HUES64 (cell line): Measurements from ENCODE around the gene CDKN3.
"Not testable (repeated sequence)": the region's sequence is repeated elsewhere in the genome, so short reads cannot be mapped to it uniquely, and the experiment has no call there.

ENCODE experiments used
- H3K27ac ChIP-seq: 2 replicates; pipeline ENCODE4 v1.7.0; 2013; ENCODE audit warnings: low read depth, low read length, inconsistent platforms
- H3K27me3 ChIP-seq: 2 replicates; pipeline ENCODE4 v1.6.1; 2013; ENCODE audit warnings: mild to moderate bottlenecking, low read length; ENCODE audit not compliant: insufficient read depth
- H3K36me3 ChIP-seq: 2 replicates; pipeline ENCODE4 v1.6.1; 2013; ENCODE audit warnings: mild to moderate bottlenecking, low read length; ENCODE audit not compliant: insufficient read depth
- H3K4me1 ChIP-seq: 2 replicates; pipeline ENCODE4 v1.6.1; 2013; ENCODE audit warnings: mild to moderate bottlenecking, low read length, moderate library complexity; ENCODE audit not compliant: insufficient read depth
- H3K4me3 ChIP-seq: 2 replicates; pipeline ENCODE4 v1.5.1; 2013; ENCODE audit warnings: mild to moderate bottlenecking, low read length, moderate library complexity
- H3K9ac ChIP-seq: 2 replicates; pipeline ENCODE4 v1.6.1; 2013; ENCODE audit warnings: mild to moderate bottlenecking, low read depth, low read length
- H3K9me3 ChIP-seq: 2 replicates; pipeline ENCODE4 v1.6.1; 2013; ENCODE audit warnings: low read depth, low read length; ENCODE audit not compliant: insufficient read depth
- WGBS: fragments of 150-250, 120-280 bp; methylation state at CpG from one replicate; pipeline ENCODE4 v1.1.7; 2013; ENCODE audit warnings: missing lambda C conversion rate; 5-methylcytosine and 5-hydroxymethylcytosine counted together

Gene CDKN3

DNA sequence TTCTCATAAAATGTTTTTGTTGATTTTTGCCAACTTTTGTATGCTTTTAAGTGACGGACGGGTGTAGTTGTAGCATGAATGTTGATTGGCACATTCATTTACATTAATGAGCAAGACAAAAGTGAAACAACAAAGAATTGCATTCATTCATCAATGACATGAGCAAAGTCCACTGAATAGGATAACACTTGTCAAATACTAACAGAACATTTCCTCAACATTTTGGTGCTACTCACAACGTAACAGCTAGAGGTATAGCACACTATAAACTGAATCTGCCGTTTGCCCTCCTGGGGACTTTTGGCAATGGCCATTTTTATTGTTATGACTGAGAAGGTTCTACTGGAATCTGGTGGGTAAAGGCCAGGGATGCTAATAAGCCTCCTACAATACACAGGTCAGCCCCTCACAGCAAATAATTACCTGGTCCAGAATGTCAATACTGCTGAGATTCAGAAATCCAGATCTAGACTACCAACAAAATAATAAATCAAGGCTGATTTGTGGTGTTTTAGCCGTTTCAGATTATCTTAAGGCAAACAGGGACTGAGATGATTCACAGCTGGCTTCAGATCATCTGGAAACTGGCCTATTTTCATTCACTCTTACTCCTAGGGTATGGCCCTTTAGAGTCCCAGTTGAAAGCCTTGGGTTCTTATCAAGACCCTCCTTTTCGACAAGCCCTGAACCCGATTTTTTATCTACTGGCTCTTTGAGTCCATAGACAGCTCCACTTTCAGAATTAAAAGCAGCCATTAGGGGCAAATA is 22.5 kb upstream of the CDKN3 start:
- WGBS: 69% methylated on average over 6 of the region's 7 CpGs
- Histone ChIP-seq H3K4me1 (peaks cover 22% of the 10 kb centered on the region), H3K4me3 (no peak overlapping the region), H3K36me3 (no peaks in the 10 kb centered on the region), H3K27ac (no peak overlapping the region), H3K9me3 (no peaks in the 10 kb centered on the region), H3K27me3 (no peaks in the 10 kb centered on the region), H3K9ac (no peak overlapping the region)

DNA sequence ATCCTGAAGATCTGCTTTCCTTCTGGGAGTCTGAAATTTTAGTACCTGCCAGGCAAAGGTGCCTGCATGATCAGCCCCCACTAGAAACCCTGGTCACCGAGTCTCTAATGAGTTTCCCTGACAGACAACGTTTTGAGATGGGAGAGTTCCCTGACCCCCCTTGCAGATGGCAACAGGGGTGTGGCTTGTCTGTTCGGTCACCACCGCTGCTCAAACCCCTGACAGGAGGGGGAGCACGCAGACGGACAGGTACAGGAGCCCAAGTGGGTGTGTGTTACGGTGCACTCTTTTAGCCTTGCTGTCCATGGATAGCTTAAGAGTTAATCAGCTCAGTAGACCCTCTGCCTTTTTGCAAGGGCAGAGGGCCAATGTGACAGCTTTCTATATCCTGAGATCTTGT is 19.3 kb upstream of the CDKN3 start:
- Histone ChIP-seq H3K27me3 (no peaks in the 10 kb centered on the region), H3K36me3 (no peaks in the 10 kb centered on the region), H3K9ac (no peak overlapping the region), H3K4me3 (no peak overlapping the region), H3K9me3 (no peaks in the 10 kb centered on the region), H3K4me1 (peaks cover 17% of the 10 kb centered on the region), H3K27ac (no peak overlapping the region)
- 53% methylated on average over 7 of the region's 7 CpGs for WGBS

DNA sequence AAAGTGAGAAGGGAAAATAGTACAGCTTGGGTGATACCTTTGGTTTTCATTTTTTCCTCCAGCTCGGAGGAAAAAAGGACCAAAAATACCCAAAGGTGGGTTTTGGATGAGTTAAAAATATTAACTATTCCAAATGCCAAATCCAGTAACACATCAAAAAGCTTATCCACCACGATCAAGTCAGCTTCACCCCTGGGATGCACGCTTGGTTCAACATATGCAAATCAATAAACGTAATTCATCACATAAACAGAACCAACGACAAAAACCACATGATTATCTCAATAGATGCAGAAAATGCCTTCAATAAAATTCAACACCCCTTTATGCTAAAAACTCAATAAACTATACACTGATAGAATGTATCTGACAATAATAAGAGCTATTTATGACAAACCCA is 17.9 kb upstream of the CDKN3 start:
- H3K4me1 ChIP-seq: peaks cover 17% of the 10 kb centered on the region
- H3K9me3 ChIP-seq: not testable (repeated sequence)

DNA sequence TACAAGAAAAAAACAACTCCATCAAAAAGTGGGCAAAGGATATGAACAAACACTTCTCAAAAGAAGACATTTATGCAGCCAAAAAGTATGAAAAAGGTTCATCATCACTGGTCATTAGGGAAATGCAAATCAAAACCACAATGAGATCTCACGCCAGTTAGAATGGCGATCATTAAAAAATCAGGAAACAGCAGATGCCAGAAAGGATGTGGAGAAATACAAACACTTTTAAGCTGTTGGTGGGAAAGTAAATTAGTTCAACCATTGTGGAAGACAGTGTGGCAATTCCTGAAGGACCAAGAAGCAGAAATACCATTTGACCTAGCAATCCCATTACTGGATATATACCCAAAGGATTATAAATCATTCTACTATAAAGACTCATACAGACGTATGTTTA is 16.2 kb upstream of the CDKN3 start:
- H3K4me3 ChIP-seq, H3K36me3 ChIP-seq, H3K27ac ChIP-seq, H3K9me3 ChIP-seq, H3K9ac ChIP-seq, H3K27me3 ChIP-seq: not testable (repeated sequence)
- peaks cover 11% of the 10 kb centered on the region; the same call in 1 of the 2 replicates for H3K4me1 ChIP-seq
- 98% methylated on average over 3 of the region's 3 CpGs for WGBS

More for the DNA sequence above, 17.9 kb upstream of the CDKN3 start:
- not testable (repeated sequence) for H3K27me3 ChIP-seq, H3K9ac ChIP-seq, H3K36me3 ChIP-seq, H3K27ac ChIP-seq, H3K4me3 ChIP-seq
- 95% methylated on average over 5 of the region's 5 CpGs for WGBS

DNA sequence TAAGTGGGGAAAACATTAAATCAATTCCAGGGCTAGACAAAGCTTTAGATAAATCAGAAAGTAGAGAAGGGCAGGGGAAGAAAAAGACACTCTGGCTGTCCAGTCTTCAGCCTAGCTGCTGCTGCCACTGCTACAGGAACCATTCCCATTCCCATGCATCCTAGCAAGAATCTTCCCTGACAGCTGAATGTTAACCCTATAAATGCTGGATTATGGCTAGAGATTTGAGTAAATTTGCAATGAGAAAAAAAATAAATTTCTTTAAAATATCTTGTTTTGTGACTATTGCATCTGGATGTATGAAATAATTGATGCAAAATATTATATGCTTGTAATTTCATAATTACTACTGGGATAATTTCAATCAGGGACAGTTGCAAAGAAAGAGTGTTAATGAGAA is 15.0 kb upstream of the CDKN3 start:
- Histone ChIP-seq H3K9ac (no peak overlapping the region), H3K27me3 (no peaks in the 10 kb centered on the region), H3K9me3 (no peaks in the 10 kb centered on the region), H3K27ac (no peak overlapping the region), H3K4me1 (peaks cover 11% of the 10 kb centered on the region; the same call in 1 of the 2 replicates), H3K36me3 (no peaks in the 10 kb centered on the region), H3K4me3 (no peak overlapping the region)

DNA sequence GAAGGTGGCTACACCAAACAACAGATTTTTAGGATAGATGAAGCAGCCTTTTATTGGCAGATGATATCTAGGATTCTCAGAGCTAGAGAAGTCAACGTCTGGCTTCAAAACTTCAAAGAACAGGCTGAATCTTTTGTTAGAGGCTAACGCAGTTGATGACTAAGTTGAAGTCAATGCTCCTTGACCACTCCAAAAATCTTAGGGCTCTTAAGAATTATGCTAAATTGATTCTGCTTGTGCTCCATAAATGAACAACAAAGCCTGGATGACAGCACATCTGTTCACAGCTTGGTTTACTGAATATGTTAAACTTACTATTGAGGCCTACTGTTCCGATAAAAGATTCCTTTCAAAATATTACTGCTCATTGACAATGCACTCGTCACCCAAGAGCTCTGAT is 13.0 kb upstream of the CDKN3 start:
- no peak overlapping the region for H3K27ac ChIP-seq
- no peaks in the 10 kb centered on the region for H3K36me3 ChIP-seq
- H3K9ac ChIP-seq: no peak overlapping the region
- no peaks in the 10 kb centered on the region for H3K27me3 ChIP-seq
- 0 out of 2 replicates have a peak, but pooled peaks cover 2% of the 10 kb centered on the region for H3K4me1 ChIP-seq
- H3K4me3 ChIP-seq: no peak overlapping the region
- WGBS: 83% methylated on average over 4 of the region's 4 CpGs
- H3K9me3 ChIP-seq: no peaks in the 10 kb centered on the region

DNA sequence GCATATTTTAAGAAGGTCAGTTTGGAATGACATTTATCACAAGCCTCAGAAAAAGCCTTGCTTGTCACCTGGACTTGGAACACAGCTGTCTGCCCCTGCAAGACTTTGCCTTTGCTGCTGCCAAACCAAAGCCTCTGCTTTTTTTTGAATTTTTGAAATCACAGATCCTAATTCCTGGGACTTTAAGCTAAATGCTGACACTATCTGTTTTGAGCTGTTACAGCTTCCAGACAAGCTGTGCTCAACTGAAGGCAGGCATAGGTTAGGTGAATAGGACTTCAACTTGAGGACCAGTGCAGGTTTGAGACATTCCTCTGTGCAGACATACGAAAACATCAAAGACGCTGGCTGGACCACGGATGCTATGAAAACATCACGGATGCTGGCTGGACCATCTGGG is 11.3 kb upstream of the CDKN3 start:
- Histone ChIP-seq H3K36me3 (no peaks in the 10 kb centered on the region), H3K27ac (no peak overlapping the region), H3K4me1 (0 out of 2 replicates have a peak, but pooled peaks cover 2% of the 10 kb centered on the region), H3K9ac (no peak overlapping the region), H3K9me3 (no peaks in the 10 kb centered on the region), H3K27me3 (no peaks in the 10 kb centered on the region), H3K4me3 (no peak overlapping the region)
- 95% methylated on average over 4 of the region's 4 CpGs for WGBS

DNA sequence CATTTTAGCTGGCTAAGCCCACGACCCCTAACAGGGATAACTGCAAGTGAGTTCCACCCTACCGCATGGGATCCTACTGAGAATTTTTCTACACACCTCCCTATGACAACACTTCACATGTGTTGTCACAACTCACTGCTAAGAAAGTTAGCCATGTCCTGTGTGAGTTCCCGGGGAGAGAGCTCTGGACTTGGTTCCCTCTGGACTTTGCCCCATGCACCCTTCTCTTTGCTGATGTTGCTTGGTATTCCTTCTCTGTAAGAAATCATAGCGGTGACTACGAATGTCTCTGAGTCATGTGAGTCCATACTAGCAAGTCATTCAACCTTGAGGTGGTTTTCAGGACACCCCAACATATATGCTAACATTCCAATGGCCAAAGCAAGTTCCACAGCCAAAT is 9.5 kb upstream of the CDKN3 start:
- 94% methylated on average over 5 of the region's 5 CpGs for WGBS
- H3K9me3 ChIP-seq: no peaks in the 10 kb centered on the region
- no peaks in the 10 kb centered on the region for H3K4me1 ChIP-seq
- H3K36me3 ChIP-seq: no peaks in the 10 kb centered on the region
- no peak overlapping the region for H3K9ac ChIP-seq
- H3K27ac ChIP-seq: no peak overlapping the region
- no peak overlapping the region for H3K4me3 ChIP-seq
- H3K27me3 ChIP-seq: no peaks in the 10 kb centered on the region

DNA sequence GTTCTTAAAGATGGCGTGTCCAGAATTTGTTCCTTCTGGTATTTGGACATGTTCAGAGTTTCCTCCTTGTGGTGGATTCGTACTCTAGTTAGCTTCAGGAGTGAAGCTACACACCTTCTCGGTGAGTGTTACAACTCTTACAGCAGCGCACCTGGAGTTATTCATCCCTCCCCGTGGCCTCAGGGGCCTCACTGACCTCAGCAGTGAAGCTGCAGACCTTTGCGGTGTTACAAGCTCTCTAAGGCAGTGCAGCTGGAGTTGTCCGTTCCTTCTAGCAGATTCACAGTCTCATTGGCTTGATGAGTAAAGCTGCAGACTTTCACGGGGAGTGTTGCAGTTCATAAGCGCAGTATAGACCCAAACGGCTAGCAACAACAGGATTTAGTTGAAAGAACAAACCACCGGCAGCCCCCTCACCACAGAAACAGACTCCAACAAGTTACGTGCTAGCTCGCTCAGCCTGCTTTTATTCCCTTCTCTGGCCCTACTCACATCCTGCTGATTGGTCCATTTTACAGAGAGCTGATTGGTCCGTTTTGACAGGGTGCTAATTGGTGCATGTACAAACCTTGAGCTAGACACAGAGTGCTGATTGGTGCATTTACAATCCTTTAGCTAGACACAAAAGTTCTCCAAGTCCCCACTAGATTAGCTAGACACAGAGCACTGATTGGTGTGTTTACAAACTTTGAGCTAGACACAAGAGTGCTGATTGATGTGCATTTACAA is 4.5 kb upstream of the CDKN3 start:
- no peaks in the 10 kb centered on the region for H3K9me3 ChIP-seq
- no peaks in the 10 kb centered on the region for H3K4me1 ChIP-seq
- H3K36me3 ChIP-seq: no peaks in the 10 kb centered on the region
- peaks cover 2% of the 10 kb centered on the region; the same call in 1 of the 2 replicates for H3K27me3 ChIP-seq
- no peak overlapping the region for H3K4me3 ChIP-seq
- H3K9ac ChIP-seq: no peak overlapping the region
- H3K27ac ChIP-seq: no peak overlapping the region
- 87% methylated on average over 14 of the region's 14 CpGs for WGBS

DNA sequence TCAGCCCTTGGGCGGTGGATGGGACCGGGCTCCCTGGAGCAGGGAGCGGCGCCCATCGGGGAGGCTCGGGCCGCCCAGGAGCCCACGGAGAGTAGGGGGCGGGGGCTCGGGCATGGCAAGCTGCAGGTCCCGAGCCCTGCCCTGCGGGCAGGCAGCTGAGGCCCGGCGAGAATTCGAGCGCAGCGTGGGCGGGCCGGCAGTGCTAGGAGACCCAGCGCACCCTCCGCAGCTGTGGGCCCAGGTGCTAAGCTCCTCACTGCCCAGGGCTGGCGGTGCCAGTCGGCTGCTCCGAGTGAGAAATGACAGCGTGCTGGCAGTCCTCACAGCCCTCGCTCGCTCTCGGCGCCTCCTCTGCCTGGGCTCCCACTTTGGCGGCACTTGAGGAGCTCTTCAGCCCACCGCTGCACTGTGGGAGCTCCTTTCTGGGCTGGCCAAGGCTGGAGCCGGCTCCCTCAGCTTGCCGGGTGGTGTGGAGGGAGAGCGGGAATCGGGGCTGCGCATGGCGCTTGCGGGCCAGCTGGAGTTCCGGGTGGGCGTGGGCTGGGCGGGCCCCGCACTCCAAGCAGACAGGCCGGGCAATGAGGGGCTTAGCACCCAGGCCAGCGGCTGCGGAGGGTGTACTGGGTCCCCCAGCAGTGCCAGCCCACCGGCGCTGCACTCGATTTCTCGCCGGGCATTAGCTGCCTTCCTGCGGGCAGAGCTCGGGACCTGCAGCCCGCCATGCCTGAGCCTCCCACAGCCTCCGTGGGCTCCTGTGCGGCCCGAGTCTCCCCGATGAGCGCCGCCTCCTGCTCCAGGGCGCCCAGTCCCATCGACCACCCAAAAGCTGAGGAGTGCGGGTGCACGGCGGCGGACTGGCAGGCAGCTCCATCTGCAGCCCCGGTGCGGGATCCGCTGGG is 3.6 kb upstream of the CDKN3 start:
- not testable (repeated sequence) for H3K9ac ChIP-seq, H3K4me3 ChIP-seq, H3K4me1 ChIP-seq, H3K27me3 ChIP-seq, H3K27ac ChIP-seq, H3K9me3 ChIP-seq, H3K36me3 ChIP-seq
- 93% methylated on average over 68 of the region's 68 CpGs for WGBS

DNA sequence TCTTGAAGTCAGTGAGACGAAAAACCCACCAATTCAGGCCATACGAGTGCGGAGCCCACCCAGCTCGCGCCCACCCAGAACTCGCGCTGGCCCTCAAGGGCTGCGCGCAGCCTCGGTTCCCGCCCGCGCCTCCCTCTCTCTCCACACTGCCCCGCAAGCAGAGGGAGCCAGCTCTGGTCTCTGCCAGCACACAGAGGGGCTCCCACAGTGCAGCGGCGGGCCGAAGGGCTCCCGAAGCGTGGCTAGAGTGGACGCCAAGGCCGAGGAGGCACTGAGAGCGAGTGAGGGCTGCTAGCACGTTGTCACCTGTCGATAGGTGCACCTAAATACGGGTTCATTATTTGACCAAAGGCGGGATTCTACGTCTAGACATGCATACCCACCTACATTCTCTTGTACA is 2.2 kb upstream of the CDKN3 start:
- Histone ChIP-seq H3K4me3 (no peak overlapping the region), H3K9ac (no peak overlapping the region)
- WGBS: 95% methylated on average over 27 of the region's 27 CpGs

More for the DNA sequence above, 2.2 kb upstream of the CDKN3 start:
- peaks cover 6% of the 10 kb centered on the region; the same call in 1 of the 2 replicates for H3K27me3 ChIP-seq
- H3K4me1 ChIP-seq: 0 out of 2 replicates have a peak, but pooled peaks cover 2% of the 10 kb centered on the region
- H3K9me3 ChIP-seq: no peaks in the 10 kb centered on the region
- peaks cover 2% of the 10 kb centered on the region; the same call in 1 of the 2 replicates for H3K36me3 ChIP-seq
- no peak overlapping the region for H3K27ac ChIP-seq
